ENCODE data around the gene ANO6.

GRCh38 chr12:45327823-45328383, 112.0 kb downstream of the ANO6 start:
- TF ChIP-seq, protein P1, sequence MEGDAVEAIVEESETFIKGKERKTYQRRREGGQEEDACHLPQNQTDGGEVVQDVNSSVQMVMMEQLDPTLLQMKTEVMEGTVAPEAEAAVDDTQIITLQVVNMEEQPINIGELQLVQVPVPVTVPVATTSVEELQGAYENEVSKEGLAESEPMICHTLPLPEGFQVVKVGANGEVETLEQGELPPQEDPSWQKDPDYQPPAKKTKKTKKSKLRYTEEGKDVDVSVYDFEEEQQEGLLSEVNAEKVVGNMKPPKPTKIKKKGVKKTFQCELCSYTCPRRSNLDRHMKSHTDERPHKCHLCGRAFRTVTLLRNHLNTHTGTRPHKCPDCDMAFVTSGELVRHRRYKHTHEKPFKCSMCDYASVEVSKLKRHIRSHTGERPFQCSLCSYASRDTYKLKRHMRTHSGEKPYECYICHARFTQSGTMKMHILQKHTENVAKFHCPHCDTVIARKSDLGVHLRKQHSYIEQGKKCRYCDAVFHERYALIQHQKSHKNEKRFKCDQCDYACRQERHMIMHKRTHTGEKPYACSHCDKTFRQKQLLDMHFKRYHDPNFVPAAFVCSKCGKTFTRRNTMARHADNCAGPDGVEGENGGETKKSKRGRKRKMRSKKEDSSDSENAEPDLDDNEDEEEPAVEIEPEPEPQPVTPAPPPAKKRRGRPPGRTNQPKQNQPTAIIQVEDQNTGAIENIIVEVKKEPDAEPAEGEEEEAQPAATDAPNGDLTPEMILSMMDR (IDR thresholded peaks at IDR 0.05), result no peak
- no peak for TF ChIP-seq EZH2 (IDR thresholded peaks at IDR 0.05)

Data from neural progenitor cell (in vitro differentiated cells).